ENCODE data around the gene ANTXR2. TPM values are rescaled to one million over a fixed set of nuclear protein-coding genes. Genes with fewer than 3 reads are reported as not detected.

The ANTXR2 gene
- total RNA-seq, 1 donor from 2014 or later = 1.8 TPM

DNA sequence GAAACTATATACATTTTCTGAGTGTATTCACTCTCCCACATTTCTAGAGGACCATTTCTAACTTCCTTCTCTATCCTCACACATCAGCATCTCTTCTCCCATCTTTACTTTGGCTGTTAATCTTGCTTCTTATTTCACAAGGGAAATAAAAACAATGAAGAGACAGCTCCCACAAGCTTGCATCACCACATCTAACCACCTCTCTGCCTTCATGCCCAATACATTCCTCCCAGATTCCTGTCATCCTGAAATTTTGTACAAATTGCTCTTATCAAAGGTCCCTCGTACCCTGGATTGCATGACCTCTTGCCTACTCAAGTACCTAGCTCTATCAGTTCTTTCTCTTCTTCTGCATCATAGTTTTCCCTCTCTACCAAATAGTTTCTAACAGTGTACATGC lies 215.2 kb downstream of the ANTXR2 start:
- no peak for ATAC-seq

DNA sequence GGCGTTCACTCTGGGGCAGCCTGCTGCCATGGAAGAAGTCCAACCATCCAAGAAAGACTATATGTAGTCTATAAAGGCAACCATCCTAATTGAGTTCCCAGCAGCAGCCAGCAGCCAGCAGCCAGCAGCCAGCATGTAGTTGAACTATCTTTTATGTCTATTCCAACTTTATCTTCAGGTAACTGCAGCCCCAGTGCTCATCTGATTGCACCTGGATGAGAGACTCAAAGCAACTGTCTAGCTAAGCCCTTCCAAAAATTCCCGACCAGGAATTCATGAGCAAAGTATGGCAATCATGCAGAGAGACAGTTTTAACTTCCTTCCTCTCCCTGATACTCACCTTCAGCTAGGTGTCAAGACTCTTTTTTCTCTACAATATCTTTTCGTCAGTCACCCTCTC lies 216.8 kb downstream of the ANTXR2 start:
- no peak for ATAC-seq

DNA sequence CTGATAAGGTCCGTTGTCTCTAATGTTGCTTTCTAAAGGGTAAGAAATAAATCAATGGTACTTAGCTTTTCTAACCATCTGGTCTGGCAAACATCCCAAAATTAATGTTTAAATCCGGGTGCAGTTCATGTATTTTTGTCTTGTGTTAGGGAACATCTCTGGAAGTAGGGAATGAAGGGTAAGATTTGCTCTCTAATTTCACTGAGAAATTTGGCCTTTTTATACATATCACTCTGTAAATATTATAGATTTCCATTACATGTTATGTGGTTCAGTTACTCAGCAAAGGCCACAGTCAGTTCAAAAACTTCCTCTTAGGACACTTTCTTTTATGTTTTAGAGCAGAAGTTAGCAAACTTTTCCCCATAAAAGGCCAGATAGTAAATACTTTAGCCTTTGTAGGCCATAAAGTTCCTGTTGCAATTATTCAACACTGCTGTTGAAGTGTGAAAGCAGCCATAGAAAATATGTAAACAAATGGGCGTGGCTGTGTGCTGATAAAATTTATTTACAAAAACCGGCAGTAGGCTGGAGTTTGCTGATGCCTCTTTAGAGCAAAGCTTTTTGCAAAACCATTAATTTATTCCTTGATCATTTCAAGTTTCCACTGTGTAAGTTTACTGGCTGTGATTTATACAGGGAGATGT lies 218.1 kb downstream of the ANTXR2 start:
- ATAC-seq = no peak

DNA sequence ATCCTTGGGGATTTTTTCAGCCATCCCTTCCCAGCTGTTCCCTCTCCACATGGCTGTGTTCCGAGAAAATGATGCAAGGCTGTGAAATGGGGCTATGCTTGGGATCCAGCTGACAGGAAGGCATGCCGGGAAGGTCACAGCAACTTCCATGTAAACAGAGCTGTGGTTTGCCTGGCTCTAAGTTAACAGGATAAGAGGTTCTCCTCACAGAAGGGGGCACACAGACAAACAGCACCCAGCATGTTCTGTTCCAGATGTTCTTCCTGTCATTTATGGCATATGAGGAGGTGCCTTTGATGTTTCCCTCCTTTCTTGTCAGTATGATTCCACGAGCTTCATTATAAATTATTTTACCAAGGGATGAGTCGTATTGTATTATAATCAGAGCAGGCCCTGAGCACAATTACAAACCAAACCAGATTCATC lies 220.7 kb downstream of the ANTXR2 start:
- no peak for ATAC-seq

DNA sequence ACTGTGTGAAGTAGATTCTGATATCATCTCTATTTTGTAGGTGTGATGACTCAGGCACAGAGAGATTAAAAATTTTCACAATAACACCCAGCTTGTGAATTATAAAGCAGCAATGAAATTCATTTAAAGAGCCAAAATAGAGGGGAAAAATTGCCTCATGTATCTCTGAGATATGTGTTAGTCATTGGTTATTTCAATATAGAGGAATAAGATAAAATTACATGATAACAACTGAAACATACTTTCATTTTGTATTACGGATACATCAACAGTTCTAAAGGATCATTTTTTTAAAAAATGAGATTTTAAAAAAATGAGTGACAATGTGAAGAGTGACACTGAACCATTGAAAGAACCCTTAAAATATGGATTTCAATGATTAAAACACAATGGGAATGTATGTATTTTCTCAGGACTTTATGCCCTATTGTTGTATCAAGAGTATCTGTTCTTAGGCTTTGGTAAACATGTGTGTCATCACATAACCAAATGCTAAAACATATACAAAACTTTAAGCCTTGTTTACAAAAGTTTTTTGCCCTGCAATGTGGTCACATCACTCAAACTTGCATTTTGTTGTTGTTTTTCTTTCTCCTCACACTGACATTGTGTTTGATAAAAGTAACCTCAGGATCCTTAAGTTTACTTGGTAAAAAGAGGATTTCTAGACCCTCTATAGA lies 221.3 kb downstream of the ANTXR2 start:
- no peak for ATAC-seq

Other genes with a start within 250 kb of the ANTXR2 start
- 0.40 TPM for gene PRDM8, start 124.3 kb upstream of the ANTXR2 start, total RNA-seq
- not detected for gene FGF5, start 193.4 kb upstream of the ANTXR2 start, total RNA-seq